Measurements from ENCODE around the gene SP2. TPM values are rescaled to one million over a fixed set of nuclear protein-coding genes. Genes with fewer than 3 reads are reported as not detected.
A peak's percentile ranks its signal among the peaks of the same experiment; 100 is the strongest.

Gene SP2
- total and polyA plus RNA-seq, 2 of the 13 experiments (the other 11 are each of a cell fraction or from before 2014, with no cell fraction given): 1.4 to 4.8 TPM

DNA sequence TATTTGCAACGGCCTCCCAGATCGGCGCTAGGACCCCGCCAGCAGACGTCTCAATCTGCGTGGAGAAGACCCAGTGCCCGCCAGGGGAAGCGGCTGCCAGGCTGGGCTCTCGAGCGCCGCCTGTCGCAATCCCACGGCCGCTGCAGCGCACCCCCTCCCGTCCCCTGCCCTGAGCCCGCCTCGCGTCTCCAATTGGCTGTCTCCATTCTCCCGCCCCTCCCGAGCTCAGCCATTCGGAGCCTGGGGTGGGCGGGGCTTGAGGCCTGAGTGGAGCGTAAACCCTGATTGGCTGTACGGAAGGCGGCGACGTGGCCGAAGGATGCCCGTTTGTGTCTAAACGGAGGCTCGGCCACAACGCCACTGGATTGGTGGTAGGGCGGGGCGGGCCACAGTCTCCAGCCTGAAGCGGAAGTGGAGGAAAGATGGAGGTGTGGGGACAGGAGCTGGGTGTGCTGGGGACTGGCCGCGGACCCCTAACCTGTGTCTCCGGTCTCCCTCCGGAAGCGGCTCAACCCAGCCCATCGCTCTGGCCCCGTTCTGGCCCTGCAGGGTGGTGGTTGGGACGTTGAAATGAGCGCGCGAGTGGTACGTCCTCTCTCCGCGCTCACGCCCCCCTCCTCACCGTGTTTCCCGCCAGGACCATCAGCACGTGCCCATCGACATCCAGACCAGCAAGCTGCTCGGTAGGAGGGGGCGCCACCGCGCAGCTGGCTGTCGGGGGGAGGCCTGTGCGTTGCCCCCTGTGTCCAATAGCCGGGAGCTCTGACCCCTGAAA is 74.9 kb downstream of the SP2 start, which contains the start of gene CDK5RAP3 (continued):
- TF ChIP-seq, protein P1, sequence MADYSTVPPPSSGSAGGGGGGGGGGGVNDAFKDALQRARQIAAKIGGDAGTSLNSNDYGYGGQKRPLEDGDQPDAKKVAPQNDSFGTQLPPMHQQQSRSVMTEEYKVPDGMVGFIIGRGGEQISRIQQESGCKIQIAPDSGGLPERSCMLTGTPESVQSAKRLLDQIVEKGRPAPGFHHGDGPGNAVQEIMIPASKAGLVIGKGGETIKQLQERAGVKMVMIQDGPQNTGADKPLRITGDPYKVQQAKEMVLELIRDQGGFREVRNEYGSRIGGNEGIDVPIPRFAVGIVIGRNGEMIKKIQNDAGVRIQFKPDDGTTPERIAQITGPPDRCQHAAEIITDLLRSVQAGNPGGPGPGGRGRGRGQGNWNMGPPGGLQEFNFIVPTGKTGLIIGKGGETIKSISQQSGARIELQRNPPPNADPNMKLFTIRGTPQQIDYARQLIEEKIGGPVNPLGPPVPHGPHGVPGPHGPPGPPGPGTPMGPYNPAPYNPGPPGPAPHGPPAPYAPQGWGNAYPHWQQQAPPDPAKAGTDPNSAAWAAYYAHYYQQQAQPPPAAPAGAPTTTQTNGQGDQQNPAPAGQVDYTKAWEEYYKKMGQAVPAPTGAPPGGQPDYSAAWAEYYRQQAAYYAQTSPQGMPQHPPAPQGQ (CRISPR knock-in tag; IDR thresholded peaks at IDR 0.05; ENCODE audit: borderline replicate concordance): 0 out of 2 replicates have a peak, but pooled peaks have one; percentile 36
- TF ChIP-seq ZNF788 (CRISPR knock-in tag; IDR thresholded peaks at IDR 0.05; ENCODE audit: borderline replicate concordance) (peak; percentile 89), EP300 (IDR thresholded peaks at IDR 0.05; ENCODE audit: low read depth in 2 of 2, low read length in 2 of 2) (0 out of 4 replicates have a peak, but pooled peaks of 1 of the 2 experiments have one; percentile 62), EP300 (CRISPR knock-in tag; IDR thresholded peaks at IDR 0.05; ENCODE audit: borderline replicate concordance) (peak; percentile 75; the same call in 1 of the 2 replicates), ZKSCAN5 (CRISPR knock-in tag; IDR thresholded peaks at IDR 0.05) (peak; percentile 86), TBL1XR1 (IDR thresholded peaks at IDR 0.05; ENCODE audit: borderline replicate concordance, low read length, partially characterized antibody) (peak; percentile 37), ZSCAN21 (CRISPR knock-in tag; IDR thresholded peaks at IDR 0.05; ENCODE audit: borderline replicate concordance) (peak; percentile 93), ZFP90 (CRISPR knock-in tag; IDR thresholded peaks at IDR 0.05; ENCODE audit: borderline replicate concordance) (peak; percentile 71; the same call in 1 of the 2 replicates), CHCHD3 (CRISPR knock-in tag; IDR thresholded peaks at IDR 0.05) (peak; percentile 99), CEBPB (IDR thresholded peaks at IDR 0.05; ENCODE audit: borderline replicate concordance, low read depth, low read length) (peak; percentile 76), ZNF205 (CRISPR knock-in tag; IDR thresholded peaks at IDR 0.05) (peak; percentile 65), ETV6 (CRISPR knock-in tag; conservative IDR thresholded peaks at IDR 0.05) (peak; percentile 89), HMG20A (CRISPR knock-in tag; IDR thresholded peaks at IDR 0.05; ENCODE audit: borderline replicate concordance) (peak; percentile 52; the same call in 1 of the 2 replicates), HNF4A (CRISPR knock-in tag; IDR thresholded peaks at IDR 0.05) (peak; percentile 40; the same call in 1 of the 2 replicates), POLR2AphosphoS5 (IDR thresholded peaks at IDR 0.05; ENCODE audit: low read depth, low read length) (peak; percentile 84), ELF4 (CRISPR knock-in tag; IDR thresholded peaks at IDR 0.05; ENCODE audit: borderline replicate concordance) (peak; percentile 99), EEA1 (CRISPR knock-in tag; IDR thresholded peaks at IDR 0.05; ENCODE audit: borderline replicate concordance) (peak; percentile 96), ZNF263 (CRISPR knock-in tag; IDR thresholded peaks at IDR 0.05) (peak; percentile 75)
- TF ChIP-seq, protein P2, sequence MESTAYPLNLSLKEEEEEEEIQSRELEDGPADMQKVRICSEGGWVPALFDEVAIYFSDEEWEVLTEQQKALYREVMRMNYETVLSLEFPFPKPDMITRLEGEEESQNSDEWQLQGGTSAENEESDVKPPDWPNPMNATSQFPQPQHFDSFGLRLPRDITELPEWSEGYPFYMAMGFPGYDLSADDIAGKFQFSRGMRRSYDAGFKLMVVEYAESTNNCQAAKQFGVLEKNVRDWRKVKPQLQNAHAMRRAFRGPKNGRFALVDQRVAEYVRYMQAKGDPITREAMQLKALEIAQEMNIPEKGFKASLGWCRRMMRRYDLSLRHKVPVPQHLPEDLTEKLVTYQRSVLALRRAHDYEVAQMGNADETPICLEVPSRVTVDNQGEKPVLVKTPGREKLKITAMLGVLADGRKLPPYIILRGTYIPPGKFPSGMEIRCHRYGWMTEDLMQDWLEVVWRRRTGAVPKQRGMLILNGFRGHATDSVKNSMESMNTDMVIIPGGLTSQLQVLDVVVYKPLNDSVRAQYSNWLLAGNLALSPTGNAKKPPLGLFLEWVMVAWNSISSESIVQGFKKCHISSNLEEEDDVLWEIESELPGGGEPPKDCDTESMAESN (CRISPR knock-in tag; conservative IDR thresholded peaks at IDR 0.05): peak; percentile 96
- TF ChIP-seq, protein P3, sequence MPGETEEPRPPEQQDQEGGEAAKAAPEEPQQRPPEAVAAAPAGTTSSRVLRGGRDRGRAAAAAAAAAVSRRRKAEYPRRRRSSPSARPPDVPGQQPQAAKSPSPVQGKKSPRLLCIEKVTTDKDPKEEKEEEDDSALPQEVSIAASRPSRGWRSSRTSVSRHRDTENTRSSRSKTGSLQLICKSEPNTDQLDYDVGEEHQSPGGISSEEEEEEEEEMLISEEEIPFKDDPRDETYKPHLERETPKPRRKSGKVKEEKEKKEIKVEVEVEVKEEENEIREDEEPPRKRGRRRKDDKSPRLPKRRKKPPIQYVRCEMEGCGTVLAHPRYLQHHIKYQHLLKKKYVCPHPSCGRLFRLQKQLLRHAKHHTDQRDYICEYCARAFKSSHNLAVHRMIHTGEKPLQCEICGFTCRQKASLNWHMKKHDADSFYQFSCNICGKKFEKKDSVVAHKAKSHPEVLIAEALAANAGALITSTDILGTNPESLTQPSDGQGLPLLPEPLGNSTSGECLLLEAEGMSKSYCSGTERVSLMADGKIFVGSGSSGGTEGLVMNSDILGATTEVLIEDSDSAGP (CRISPR knock-in tag; IDR thresholded peaks at IDR 0.05; ENCODE audit: borderline replicate concordance): peak; percentile 97
- TF ChIP-seq, protein P4, sequence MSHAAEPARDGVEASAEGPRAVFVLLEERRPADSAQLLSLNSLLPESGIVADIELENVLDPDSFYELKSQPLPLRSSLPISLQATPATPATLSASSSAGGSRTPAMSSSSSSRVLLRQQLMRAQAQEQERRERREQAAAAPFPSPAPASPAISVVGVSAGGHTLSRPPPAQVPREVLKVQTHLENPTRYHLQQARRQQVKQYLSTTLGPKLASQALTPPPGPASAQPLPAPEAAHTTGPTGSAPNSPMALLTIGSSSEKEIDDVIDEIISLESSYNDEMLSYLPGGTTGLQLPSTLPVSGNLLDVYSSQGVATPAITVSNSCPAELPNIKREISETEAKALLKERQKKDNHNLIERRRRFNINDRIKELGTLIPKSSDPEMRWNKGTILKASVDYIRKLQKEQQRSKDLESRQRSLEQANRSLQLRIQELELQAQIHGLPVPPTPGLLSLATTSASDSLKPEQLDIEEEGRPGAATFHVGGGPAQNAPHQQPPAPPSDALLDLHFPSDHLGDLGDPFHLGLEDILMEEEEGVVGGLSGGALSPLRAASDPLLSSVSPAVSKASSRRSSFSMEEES (CRISPR knock-in tag; IDR thresholded peaks at IDR 0.05): peak; percentile 77; the same call in 1 of the 2 replicates

All from HepG2 (cell line).